Measurements from ENCODE around the gene YPEL4. TPM values are rescaled to one million over a fixed set of nuclear protein-coding genes. Genes with fewer than 3 reads are reported as not detected.

The YPEL4 gene
- total RNA-seq, 4 donors from 2014 or later = 0.56 to 0.95 TPM; not detected in 2

DNA sequence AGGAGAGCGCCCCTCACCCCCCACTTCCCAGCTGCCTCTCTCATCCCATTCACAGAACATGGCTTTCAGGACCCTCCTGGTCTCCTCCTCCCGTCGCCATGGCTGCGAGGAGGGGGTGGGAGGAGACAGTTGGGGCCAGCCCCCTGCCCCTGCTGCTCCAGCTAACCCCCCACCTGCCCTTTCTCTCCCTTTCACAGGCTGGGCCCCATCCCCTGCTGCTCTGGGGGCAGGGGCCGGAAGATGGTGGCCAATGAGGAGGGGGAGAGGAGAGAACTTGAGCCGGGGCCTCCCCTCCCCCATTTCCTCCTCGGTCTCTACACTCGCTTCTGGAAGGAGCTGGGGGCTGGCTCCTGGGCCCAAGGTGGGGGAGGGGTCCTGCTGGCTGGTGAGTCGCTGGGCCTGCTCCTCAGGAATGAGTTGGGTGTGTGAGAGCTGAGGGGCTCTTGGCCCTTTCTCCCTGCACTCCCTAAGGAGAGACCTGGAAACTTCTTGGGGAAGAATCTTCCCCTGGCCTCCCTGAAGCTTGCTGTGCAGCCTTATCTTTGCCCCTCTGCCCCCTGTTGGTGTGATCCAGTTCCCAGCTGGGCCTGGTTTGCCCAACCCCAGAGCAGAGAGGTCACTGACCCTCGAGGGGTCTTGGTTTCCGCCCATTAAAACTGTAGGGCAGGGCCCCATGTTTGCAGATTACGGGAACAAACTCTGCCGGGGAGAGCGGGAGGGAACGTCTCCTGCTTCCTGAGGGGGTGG, 10.2 kb downstream of the YPEL4 start:
- no peaks in the 10 kb centered on the region for H3K9me3 ChIP-seq
- peaks cover 0 to 5% (median 0%) of the 10 kb centered on the region in 4 donors for H3K27me3 ChIP-seq
- peaks cover 12 to 45% (median 22%) of the 10 kb centered on the region in 3 donors for H3K4me1 ChIP-seq
- TF ChIP-seq POLR2A (IDR thresholded peaks at IDR 0.05) = no peak
- TF ChIP-seq, protein P1, sequence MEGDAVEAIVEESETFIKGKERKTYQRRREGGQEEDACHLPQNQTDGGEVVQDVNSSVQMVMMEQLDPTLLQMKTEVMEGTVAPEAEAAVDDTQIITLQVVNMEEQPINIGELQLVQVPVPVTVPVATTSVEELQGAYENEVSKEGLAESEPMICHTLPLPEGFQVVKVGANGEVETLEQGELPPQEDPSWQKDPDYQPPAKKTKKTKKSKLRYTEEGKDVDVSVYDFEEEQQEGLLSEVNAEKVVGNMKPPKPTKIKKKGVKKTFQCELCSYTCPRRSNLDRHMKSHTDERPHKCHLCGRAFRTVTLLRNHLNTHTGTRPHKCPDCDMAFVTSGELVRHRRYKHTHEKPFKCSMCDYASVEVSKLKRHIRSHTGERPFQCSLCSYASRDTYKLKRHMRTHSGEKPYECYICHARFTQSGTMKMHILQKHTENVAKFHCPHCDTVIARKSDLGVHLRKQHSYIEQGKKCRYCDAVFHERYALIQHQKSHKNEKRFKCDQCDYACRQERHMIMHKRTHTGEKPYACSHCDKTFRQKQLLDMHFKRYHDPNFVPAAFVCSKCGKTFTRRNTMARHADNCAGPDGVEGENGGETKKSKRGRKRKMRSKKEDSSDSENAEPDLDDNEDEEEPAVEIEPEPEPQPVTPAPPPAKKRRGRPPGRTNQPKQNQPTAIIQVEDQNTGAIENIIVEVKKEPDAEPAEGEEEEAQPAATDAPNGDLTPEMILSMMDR (IDR thresholded peaks at IDR 0.05) = no peak
- peak overlapping the region in 2 of 4 donors; percentile 9 to 90 for H3K27ac ChIP-seq
- peak overlapping the region; percentile 50 to 90 (median 63) for H3K4me3 ChIP-seq
- no peak for DNase-seq
- H3K36me3 ChIP-seq = no peaks in the 10 kb centered on the region
- intact Hi-C loops (cut with DNase I) = loop anchor here (5.0 to 10.0 kb wide), 2 partner anchors 72 to 295 kb away; partner anchors contain the start of gene UBE2L6
- WGBS, 2 donors = 14 to 33% methylated on average over 1 to 3 of the region's 15 CpGs

DNA sequence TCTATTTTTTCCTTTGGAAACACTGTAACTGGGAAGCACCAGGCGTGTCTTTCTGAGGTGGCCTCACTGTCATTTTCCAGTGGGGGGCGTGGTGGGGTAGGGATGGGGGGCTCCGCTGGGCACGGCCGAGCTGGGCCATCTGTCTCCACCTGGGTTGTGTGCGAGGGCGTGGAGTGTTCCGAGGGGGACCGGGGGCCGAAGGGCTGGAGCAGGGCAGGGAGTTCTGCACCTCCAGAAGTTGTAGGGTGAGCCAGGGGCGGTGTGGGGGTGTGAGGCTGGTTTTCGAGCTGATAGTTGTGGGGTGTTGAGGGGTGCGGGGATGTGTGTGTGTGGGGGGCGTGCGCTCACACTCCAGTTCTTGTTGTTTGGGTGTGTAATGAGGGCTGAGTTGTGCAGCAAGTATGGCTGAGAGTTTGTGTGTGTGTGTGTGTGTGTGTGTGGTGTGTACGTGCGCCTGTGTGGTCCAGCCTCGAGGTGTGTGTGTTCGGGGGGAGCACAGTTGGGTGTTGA, 10.8 kb downstream of the YPEL4 start:
- H3K9me3 ChIP-seq = no peaks in the 10 kb centered on the region
- no peaks in the 10 kb centered on the region for H3K36me3 ChIP-seq
- H3K27ac ChIP-seq = peak overlapping the region; percentile 68 to 90 (median 82)
- intact Hi-C loops (cut with DNase I) = loop anchor here (10.0 kb wide), 1 partner anchor 294 kb away; no protein-coding TSS in a partner anchor
- H3K4me3 ChIP-seq = peak overlapping the region; percentile 50 to 90 (median 63)
- H3K4me1 ChIP-seq = peaks cover 12 to 42% (median 20%) of the 10 kb centered on the region in 3 donors
- DNase-seq = no peak
- TF ChIP-seq, protein P1 (IDR thresholded peaks at IDR 0.05) = no peak
- no peak for TF ChIP-seq POLR2A (IDR thresholded peaks at IDR 0.05)
- 0 to 3% methylated on average over 8 to 9 of the region's 19 CpGs for WGBS, 2 donors
- H3K27me3 ChIP-seq = peaks cover 0 to 5% (median 0%) of the 10 kb centered on the region in 4 donors

DNA sequence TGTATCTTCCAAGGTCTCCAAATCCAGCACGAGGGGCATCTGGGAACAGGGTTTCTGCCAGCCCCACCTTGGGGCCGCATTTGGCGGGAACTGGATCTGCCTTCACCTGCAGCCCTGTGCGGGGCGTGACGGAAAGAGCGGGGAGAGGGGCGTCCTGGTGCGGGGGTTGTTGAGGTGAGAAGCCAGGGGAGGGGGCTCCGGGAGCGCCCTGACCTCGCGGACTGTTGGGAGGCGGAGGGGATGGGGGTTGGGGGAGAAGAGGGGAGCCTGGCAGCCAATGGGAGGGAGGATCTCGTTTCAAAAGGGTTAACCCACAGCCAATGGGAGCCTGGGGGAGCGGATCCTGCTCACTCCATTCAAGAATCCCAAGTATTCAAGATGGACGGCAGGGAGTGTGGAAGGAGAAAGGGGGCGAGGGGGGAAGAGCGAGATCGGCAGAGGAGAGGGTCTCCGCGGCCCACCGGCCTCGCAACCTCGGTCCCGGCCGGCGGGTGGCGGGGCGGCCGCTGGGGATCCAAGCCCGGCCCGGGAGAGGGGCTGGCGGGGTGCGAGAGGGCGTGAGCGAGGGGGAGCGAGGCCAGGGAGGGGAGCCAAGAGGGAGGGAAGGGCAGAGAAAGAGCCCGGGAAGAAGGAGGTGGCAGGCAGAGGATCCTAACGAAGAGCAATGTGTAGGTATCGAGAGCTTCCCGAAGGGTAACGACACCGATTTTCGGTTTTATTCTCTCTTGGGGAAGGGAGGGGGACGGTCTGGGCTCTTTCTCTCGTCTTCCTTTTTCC, 11.5 kb downstream of the YPEL4 start:
- Histone ChIP-seq H3K36me3 (no peaks in the 10 kb centered on the region), H3K4me3 (peak overlapping the region; percentile 50 to 90 (median 63)), H3K4me1 (peaks cover 12 to 42% (median 20%) of the 10 kb centered on the region in 3 donors), H3K9me3 (no peaks in the 10 kb centered on the region), H3K27ac (peak overlapping the region; percentile 68 to 90 (median 82)), H3K27me3 (peaks cover 0 to 5% (median 0%) of the 10 kb centered on the region in 4 donors)
- 1% methylated on average over 17 to 25 of the region's 47 CpGs for WGBS, 2 donors
- no peak for DNase-seq
- TF ChIP-seq, protein P1 (IDR thresholded peaks at IDR 0.05) = no peak
- no peak for TF ChIP-seq POLR2A (IDR thresholded peaks at IDR 0.05)
- intact Hi-C loops (cut with DNase I) = loop anchor here (10.0 kb wide), 1 partner anchor 293 kb away; no protein-coding TSS in a partner anchor

DNA sequence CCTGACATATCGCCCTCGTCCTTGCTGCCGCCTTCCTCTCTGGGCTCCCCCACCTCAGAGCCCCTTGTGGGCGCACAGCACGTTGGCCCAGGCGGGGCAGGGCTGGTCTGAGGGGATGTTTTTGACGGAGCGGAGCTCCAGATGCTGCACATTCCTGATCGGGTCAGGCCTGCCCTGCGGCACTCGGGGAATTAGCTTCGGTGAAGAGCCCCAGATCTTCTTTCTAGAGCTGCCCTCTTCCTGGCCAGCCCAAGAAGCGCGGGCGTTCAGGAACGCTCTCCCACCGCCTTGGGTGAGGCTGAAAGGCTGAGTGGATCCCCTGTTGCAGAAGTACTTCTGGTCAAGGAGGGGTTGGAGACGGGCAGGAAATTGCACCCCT, 12.1 kb downstream of the YPEL4 start:
- Histone ChIP-seq H3K9me3 (no peaks in the 10 kb centered on the region), H3K4me3 (peak overlapping the region; percentile 50 to 90 (median 63)), H3K36me3 (no peaks in the 10 kb centered on the region), H3K4me1 (peaks cover 12 to 42% (median 20%) of the 10 kb centered on the region in 3 donors), H3K27ac (peak overlapping the region; percentile 68 to 90 (median 82)), H3K27me3 (peaks cover 0 to 5% (median 0%) of the 10 kb centered on the region in 4 donors)
- TF ChIP-seq, protein P1 (IDR thresholded peaks at IDR 0.05) = no peak
- TF ChIP-seq POLR2A (IDR thresholded peaks at IDR 0.05) = no peak
- intact Hi-C loops (cut with DNase I) = loop anchor here (10.0 kb wide), 1 partner anchor 293 kb away; no protein-coding TSS in a partner anchor
- DNase-seq = no peak
- 0 to 31% methylated on average over 1 to 12 of the region's 18 CpGs for WGBS, 2 donors

All from esophagus squamous epithelium (tissue), 5 donors.